Inflammatory macrophage treated with lipopolysaccharide for 4 hours (primary cell): ENCODE data around the gene HOXA4.
A peak's percentile ranks its signal among the peaks of the same experiment; 100 is the strongest.

Experiments used
- DNase-seq: peaks from one replicate; pipeline ENCODE4 v3.0.0-alpha.2; 2020

The HOXA4 gene

GRCh38 chr7:27130540-27131389, at the start of gene HOXA4:
HOXA4 (minus strand) TSS chr7:27130757; CDS start chr7:27130733, 24 bp downstream.
- peak; percentile 82 for DNase-seq

- DNase-seq: peak; percentile 60
Measured at GRCh38 chr7:27179503-27180430, 49.2 kb upstream of the HOXA4 start.

- no peak for DNase-seq
Measured at GRCh38 chr7:27179030-27179429, 48.5 kb upstream of the HOXA4 start.

GRCh38 chr7:27178366-27178765, 47.8 kb upstream of the HOXA4 start:
- no peak for DNase-seq

- no peak for DNase-seq
Measured at GRCh38 chr7:27177795-27178320, 47.3 kb upstream of the HOXA4 start.

GRCh38 chr7:27176962-27177794, 46.6 kb upstream of the HOXA4 start:
- no peak for DNase-seq

- no peak for DNase-seq
Measured at GRCh38 chr7:27176524-27176845, 45.9 kb upstream of the HOXA4 start.

- DNase-seq: no peak
Measured at GRCh38 chr7:27175626-27176523, 45.3 kb upstream of the HOXA4 start.

GRCh38 chr7:27174874-27175625, 44.5 kb upstream of the HOXA4 start:
- no peak for DNase-seq

GRCh38 chr7:27173956-27174873, 43.7 kb upstream of the HOXA4 start, which contains the start of gene HOXA10:
HOXA10 (minus strand) TSS chr7:27174320; CDS start chr7:27174306, 14 bp downstream.
- no peak for DNase-seq

GRCh38 chr7:27173511-27173955, 43.0 kb upstream of the HOXA4 start:
- DNase-seq: peak; percentile 63

GRCh38 chr7:27172823-27173510, 42.4 kb upstream of the HOXA4 start:
- DNase-seq: no peak

- DNase-seq: no peak
Measured at GRCh38 chr7:27172315-27172774, 41.8 kb upstream of the HOXA4 start.

GRCh38 chr7:27171637-27172314, 41.2 kb upstream of the HOXA4 start:
- no peak for DNase-seq

- no peak for DNase-seq
Measured at GRCh38 chr7:27171325-27171636, 40.7 kb upstream of the HOXA4 start.

- no peak for DNase-seq
Measured at GRCh38 chr7:27170426-27171324, 40.1 kb upstream of the HOXA4 start.
